GM21447 (cell line): ENCODE measurements around the gene FILIP1L.
A peak's percentile ranks its signal among the peaks of the same experiment; 100 is the strongest.

Source experiments
- ATAC-seq: cut with Tn5 transposase; IDR thresholded peaks from one replicate; pipeline ENCODE4 v1.9.1; 2021; ENCODE audit not compliant: unreplicated experiment

FILIP1L gene

GRCh38 chr3:99873269-99874102, 240.8 kb downstream of the FILIP1L start:
- ATAC-seq = no peak

- ATAC-seq = peak; percentile 46
These were observed 241.4 kb downstream of the FILIP1L start for GRCh38 chr3:99872923-99873254.

- ATAC-seq = no peak
These were observed 242.9 kb downstream of the FILIP1L start for GRCh38 chr3:99871231-99872045.

- ATAC-seq = no peak
These were observed 243.6 kb downstream of the FILIP1L start for GRCh38 chr3:99870712-99871111.

- no peak for ATAC-seq
These were observed 244.7 kb downstream of the FILIP1L start for GRCh38 chr3:99869621-99870020.

- no peak for ATAC-seq
These were observed 246.0 kb downstream of the FILIP1L start for GRCh38 chr3:99868311-99868646.

GRCh38 chr3:99867594-99868310, 246.5 kb downstream of the FILIP1L start:
- no peak for ATAC-seq

- peak; percentile 41 for ATAC-seq
These were observed 248.0 kb downstream of the FILIP1L start for GRCh38 chr3:99866261-99866761.

- ATAC-seq = no peak
These were observed 249.0 kb downstream of the FILIP1L start for GRCh38 chr3:99865321-99865720.

- no peak for ATAC-seq
These were observed 250.0 kb downstream of the FILIP1L start for GRCh38 chr3:99864289-99864688.

GRCh38 chr3:99863588-99863987, 250.7 kb downstream of the FILIP1L start:
- ATAC-seq = no peak

GRCh38 chr3:99863002-99863401, 251.3 kb downstream of the FILIP1L start:
- no peak for ATAC-seq

- ATAC-seq = no peak
These were observed 252.1 kb downstream of the FILIP1L start for GRCh38 chr3:99862208-99862607.

- no peak for ATAC-seq
These were observed 253.1 kb downstream of the FILIP1L start for GRCh38 chr3:99861216-99861615.

- ATAC-seq = no peak
These were observed 254.5 kb downstream of the FILIP1L start for GRCh38 chr3:99859825-99860224.

- no peak for ATAC-seq
These were observed 255.8 kb downstream of the FILIP1L start for GRCh38 chr3:99858469-99858868.

GRCh38 chr3:99857278-99857677, 257.0 kb downstream of the FILIP1L start:
- ATAC-seq = no peak

- no peak for ATAC-seq
These were observed 257.7 kb downstream of the FILIP1L start for GRCh38 chr3:99856437-99857220.

GRCh38 chr3:99855900-99856299, 258.4 kb downstream of the FILIP1L start:
- ATAC-seq = no peak

GRCh38 chr3:99854756-99855298, 259.5 kb downstream of the FILIP1L start:
- no peak for ATAC-seq
